Measurements from ENCODE around the gene GAS2.
"Not testable (repeated sequence)": the region's sequence is repeated elsewhere in the genome, so short reads cannot be mapped to it uniquely, and the experiment has no call there.

The GAS2 gene

DNA sequence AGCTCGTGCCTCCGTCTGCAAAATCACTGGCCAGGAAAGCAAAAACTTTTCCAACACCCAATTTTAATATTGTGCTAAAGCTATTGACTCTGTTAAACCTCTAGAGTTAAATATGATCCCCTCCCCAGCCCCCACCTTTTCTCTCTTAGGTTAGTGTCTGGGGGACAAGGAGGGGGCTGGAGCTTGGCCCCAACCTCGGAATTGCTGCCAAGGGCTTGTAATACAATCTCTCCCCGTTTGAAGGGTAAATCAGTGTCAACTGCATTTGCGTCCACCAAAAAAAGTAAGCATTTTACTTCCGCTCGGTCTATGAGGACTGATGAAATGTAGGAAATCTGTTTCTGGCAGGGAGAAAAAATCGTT, at the start of gene GAS2:
Gene GAS2, plus strand, starts transcription at position 287 of the 363 bp plus-strand sequence. CDS start 8,259 bp downstream, outside the sequence.
- no peak for DNase-seq (ENCODE audit: low read depth in 2 of 2)

DNA sequence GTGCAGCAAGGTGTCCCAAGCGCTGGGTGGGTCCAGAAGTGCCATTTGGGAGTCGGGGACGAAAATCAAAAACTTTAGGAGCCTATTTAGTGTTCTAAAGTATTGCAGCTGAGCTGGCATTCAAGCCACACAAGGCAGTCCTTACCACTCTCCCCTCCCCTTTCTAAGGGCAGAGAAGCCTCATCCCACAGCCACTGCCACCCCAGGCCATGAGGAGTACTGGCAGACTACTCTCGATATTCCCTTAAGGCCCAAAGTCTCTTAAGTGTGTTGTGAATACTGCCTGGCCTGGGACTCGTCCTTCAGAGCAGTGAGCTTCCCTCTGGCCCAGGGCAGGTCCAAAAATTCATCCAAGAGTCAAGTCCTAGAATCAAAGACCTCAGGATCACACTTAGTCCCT, 48.5 kb upstream of the GAS2 start:
- no peak for DNase-seq (ENCODE audit: low read depth in 2 of 2)

DNA sequence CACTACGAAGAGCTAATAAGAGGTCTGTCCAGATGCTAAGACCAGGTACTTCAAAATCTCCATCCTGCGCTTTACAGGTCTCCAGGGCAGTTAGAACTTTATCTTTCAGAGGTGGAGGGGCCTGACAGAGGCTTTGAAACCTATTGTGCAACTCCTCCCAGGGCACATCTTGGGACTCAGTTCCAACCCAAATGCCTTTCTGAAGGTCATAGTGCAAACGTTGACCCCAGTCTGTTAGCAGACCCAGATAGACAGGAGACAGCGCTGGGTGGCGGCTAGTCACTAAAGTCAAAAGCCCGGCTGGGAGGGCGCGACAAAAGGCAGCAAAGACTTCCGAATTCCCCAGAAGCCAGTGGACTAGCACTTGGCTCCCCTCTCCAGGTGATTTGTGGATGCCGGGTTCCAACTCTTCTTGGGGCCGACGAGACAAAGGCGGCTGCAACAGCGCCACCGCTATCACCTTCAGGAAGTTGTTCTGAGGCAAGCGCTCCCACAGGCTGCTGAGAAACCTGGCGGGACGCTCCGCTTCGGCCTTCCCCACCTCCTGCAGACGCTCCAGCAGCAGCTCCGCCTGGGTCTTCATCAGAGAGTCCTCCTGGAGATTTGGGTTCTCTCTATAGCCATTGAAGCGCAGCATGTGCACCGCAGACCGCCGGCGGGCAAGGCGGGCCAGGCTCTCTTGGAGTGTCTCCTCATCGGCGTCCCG, 41.5 kb upstream of the GAS2 start:
- DNase-seq (ENCODE audit: low read depth in 2 of 2) = peak; percentile 20 to 33

DNA sequence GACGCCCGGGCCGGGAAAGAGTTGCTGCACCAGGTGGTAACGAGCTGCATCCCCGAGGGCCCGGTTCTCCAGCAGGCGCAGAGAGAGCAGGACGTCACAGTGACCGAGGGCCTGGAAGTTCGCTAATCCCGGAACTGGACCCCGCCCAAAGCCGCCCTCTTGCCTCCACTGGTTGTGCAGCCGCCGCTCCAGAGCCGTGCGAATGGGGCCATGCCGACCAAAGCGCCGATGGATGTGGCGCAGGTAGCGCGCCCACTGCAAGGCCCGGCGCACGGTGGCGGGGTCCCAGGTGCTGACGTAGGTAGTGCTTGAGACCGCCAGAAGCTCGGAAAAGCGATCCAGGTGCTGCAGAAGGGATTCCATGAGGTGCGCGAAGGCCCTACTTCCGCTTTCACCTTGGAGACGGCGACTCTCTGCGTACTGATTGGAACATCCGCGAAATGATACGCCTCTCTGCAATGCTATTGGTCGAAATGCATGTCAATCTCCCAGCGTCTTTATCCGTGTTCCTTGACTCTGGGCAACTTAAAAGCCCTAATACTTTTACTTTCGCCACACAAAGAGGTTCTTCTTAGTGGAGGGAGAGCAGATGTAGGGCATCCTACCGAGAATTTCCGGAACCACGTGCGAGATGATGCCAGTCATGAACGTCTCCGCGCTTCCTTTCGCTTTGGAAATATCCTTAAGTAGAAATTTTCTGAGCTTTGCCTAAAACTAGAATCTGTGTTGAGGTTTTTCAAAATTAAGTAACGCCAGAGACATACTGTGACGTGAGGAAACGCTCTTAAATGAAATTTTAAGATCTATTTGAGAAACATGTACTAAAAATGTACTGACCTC, 40.7 kb upstream of the GAS2 start, which contains the start of gene FANCF:
Gene FANCF, minus strand, starts transcription at position 376 of the 840 bp plus-strand sequence. Its CDS starts 13 bp downstream, at position 363.
- peak; percentile 83 to 84 for DNase-seq (ENCODE audit: low read depth in 2 of 2)

DNA sequence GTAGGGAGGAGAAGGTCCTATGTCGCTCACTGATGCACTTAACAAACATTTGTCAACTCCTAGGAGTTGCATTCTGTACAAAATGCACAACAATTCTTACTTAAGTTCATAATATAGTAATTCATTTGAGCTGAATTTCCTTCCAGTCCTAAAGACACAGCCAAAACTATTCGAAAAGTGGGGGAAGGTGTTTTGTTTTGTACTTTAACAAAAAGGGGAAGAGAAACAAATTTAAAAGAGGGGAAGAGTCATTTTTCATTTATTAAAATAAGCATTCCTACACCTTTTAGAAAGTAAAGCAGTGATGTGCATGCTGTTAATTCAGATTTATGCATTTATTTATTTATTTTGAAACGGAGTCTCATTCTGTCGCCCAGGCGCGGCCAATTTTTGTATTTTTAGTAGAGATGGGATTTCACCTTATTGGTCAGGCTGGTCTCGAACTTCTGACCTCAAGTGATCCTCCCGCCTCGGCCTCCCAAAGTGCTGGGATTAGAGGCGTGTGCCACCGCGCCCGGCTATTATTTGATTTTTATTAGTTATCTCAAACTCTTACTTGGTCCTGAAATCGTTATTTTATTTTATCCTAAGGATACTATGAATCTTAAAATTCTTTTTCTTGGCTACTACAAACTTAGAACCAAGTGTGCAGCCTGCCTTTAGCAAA, 39.7 kb upstream of the GAS2 start:
- no peak for DNase-seq (ENCODE audit: low read depth in 2 of 2)

DNA sequence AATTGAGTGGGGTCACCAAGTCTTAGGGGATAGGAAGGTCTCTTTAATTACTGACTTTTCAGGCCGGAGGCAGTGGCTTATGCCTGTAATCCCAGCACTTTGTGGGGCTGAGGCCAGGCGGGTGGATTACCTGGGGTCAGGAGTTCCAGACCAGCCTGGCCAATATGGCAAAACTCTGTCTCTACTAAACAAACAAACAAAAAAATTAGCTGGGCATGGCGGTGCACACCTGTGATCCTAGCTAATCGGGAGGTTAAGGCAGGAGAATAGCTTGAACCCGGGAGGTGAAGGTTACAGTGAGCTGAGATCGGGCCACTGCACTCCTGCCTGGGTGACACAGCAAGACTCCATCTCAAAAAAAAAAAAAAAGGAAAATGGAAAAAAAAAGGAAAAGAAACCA, 39.0 kb upstream of the GAS2 start:
- no peak for DNase-seq (ENCODE audit: low read depth in 2 of 2)

DNA sequence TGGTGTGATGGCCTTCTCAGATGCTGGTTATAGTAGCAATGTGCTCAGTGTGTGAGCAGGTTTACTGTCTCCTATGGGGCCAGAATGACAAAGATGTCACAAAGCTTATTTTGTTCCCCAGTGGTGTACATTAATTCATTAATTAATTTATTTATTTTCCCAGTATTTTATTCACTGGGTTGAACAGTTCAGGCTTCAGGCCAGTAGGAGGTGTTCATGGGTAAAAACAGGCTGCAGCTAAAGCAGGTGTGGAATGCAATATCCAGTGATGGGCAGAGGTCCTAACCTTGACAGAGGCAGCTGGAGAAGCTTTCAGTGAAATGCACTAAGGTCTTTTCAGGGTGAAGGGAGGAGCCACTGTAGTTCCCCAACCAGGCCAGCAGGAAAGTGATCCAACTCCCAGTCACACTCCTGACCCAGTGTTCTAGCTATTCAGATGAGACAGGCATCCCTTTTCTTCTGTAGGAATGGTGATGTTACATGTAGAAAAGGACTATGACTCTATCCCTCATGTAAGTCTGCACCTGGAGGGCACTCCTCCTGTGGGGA, 33.0 kb upstream of the GAS2 start:
- no peak for DNase-seq (ENCODE audit: low read depth in 2 of 2)

DNA sequence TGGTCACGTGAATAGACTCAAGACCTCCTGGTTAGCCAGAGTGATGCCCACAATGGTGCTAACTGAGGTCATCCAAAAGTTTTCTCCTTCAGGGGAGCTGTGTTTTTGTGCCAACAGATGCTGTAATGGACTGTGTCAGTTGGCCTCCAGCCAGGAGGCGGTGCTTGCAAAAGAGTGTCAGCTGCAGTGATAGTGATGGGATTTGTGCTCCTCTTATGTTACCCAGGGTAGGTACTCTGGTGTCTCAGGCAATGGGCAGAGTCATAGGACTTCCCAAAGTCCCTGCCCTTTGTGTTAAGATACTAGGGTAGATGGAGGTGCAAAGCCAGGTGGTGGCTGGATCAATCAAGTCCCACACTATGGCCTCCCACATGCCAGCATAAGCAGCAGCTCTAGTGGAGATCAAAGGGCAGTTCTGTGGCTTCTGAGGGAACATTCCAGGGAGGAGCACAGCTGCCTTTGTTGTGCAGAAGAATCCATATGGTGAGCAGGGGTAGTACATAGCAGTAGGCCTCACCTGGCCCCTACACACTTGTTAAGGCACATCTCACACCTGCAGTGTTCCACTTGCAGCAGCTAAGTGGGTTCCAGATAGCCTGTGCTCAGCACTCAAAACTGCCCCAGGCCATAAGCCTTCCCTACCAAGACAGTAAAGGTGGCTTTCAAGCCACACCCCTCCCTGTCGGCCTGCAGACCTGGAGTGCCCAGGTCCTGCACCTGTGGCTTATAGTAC, 31.3 kb upstream of the GAS2 start:
- no peak for DNase-seq (ENCODE audit: low read depth in 2 of 2)

DNA sequence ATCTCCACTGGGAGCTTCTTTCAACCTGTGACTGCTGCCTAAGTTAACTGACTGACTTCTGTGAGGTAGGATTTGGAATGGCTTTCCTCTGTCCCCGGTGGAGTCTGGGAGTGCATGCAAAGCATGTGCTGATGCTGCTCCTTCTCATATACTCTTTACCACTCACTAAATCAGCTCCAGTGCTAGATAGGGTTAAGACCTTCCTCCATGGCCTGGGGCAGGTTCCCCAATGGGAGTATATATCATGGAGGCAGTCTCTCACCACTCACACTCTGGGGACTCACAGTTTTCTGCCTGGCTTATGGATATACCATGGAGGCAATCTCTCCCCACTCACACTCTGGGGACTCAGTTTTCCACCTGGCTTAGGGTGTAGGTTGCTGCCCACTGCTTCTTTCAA, 30.7 kb upstream of the GAS2 start:
- DNase-seq (ENCODE audit: low read depth in 2 of 2) = no peak

DNA sequence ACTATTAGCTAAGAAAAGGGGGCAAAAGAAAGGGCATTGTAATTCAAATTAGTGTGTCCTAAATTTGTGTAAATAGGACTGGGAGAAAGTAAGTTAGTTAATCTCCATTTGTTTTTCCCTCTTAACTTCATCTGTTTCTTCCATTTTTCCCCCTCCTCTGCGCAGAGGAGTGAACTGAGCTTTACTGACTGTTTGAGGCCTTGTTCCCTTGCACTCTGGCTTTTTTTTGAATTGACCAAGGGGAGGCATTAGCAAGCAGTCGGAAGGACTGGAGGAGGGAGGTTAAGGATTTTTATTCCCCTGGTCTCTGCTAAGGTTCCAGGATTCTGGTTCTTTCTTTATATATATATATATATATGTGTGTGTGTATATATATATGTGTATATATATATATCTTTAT, 25.5 kb upstream of the GAS2 start:
- no peak for DNase-seq (ENCODE audit: low read depth in 2 of 2)

DNA sequence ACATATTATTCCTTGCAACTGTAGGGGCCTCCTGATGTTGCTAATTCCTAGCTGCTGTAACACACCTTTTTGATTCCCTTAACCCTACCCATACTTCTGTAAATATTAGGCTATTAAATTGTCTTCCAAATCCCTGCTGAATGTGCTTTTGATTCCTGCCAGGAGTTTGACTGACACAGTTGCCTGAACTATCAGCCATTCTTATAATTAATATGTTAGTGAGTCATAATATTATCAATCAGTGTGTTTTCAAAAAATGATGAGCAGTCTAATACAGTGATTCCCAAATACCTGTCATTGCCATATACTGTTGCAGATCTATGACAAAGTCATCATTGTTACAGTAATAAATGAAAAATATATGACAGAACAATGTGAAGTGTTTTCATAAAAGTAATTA, 24.9 kb upstream of the GAS2 start:
- no peak for DNase-seq (ENCODE audit: low read depth in 2 of 2)

DNA sequence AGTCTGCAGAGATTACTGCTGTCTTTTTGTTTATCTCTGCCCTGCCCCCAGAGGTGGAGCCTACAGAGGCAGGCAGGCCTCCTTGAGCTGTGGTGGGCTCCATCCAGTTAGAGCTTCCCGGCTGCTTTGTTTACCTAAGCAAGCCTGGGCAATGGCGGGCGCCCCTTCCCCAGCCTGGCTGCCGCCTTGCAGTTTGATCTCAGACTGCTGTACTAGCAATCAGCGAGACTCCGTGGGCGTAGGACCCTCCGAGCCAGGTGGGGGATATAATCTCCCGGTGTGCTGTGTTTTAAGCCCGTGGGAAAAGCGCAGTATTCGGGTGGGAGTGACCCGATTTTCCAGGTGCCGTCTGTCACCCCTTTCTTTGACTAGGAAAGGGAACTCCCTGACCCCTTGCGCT, 14.1 kb upstream of the GAS2 start:
- not testable (repeated sequence) for DNase-seq (ENCODE audit: low read depth in 2 of 2)

DNA sequence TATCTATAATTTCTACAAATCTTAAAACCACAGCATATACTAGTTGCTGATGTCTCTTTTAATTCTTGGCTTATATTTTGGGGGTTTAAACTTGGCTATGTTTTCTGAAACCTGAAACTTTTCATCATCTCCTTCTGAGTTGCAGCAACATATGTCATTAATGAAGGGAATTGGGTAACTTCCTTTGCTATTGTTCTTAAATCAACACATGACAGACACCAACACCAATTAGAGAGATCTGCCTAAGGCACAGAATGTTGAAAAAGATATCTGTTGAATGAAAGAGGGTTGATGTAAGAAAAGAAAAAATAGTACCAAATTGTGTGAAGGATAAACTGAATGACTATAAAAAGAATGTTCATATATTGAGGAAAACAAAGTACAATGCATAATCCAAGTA, 10.3 kb upstream of the GAS2 start:
- no peak for DNase-seq (ENCODE audit: low read depth in 2 of 2)

DNA sequence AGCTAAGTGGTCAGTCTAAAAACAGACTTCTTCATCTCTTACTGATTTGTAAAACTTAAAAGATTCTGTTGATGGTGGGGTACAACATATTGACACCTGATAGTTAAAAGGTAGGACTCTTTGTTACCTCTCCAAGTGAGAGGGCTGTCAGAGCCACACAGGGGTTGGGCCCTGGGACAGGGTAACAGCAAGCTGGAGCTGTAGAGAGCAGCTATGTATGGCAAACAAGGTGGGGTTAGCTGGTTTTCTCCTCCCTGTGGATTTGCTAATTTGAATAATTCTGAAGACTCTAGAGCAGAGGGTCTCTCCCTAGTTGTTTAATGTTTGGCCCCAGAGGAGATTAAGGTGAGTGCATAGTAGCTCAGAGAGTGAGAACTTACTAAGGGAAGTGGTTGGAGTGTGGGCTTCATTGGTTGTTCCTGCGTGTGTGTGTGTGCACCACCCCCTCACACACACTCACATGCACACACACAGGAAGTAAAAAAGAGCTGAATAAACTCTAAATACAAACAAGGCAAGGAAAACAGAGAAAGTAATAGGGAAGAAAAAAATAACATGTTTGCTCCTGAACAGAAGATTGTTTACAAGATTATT, 9.2 kb upstream of the GAS2 start:
- no peak for DNase-seq (ENCODE audit: low read depth in 2 of 2)

DNA sequence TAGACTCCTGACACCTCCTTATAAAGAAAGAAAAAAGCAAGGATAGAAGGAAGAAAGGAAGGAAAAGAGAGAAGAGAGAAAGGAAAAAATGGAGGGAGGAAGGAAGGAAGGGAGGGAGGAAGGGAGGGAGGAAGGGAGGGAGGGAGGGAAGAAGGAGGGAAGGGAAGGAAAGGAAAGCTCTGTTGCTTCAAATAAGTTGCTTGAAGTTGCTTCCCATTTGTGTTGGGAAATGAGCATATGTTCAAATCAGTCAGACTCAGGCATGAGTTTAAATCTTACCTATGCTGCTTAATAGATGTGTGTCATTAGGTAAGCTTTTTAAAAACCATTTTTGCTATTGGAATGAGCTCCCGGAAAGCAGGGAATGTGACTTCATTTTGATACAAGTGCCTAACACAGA, 6.6 kb upstream of the GAS2 start:
- no peak for DNase-seq (ENCODE audit: low read depth in 2 of 2)

DNA sequence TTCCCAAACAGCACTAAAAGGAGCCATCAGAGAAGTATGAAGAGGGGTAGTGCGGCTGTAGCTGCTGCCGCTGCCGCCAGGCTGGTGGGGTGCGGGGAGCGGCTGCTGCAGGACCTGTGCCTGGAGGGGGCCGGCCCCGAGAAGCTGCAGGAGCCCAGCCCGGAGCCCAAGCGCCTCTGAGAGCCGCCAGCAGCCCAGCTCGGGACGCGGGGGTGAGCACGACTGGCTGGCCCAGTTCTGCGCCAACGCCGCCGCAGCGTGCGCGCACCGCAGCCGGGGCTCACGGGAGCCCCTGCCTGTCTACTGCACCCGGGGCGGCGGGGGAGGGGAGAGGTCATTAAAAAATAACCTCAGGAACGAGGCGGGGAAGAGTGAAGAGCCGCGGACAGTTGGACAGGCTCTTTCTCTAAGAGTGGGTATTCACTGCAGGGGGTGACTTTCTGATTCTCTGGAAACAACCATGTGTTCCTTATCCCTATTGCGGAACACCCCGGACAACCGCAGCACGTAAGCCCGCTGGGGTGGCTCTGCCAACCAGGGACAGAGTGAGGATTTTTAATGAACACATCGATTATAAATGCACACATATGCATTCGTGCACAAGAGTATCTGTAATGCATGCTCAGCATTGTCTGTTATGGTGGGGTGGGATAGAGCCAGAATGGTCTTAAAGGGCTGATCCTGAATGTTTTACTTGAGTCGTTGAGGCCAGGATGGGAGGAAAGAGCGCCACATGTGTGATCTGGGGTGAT, 453 bp downstream of the GAS2 start:
- DNase-seq (ENCODE audit: low read depth in 2 of 2) = no peak

DNA sequence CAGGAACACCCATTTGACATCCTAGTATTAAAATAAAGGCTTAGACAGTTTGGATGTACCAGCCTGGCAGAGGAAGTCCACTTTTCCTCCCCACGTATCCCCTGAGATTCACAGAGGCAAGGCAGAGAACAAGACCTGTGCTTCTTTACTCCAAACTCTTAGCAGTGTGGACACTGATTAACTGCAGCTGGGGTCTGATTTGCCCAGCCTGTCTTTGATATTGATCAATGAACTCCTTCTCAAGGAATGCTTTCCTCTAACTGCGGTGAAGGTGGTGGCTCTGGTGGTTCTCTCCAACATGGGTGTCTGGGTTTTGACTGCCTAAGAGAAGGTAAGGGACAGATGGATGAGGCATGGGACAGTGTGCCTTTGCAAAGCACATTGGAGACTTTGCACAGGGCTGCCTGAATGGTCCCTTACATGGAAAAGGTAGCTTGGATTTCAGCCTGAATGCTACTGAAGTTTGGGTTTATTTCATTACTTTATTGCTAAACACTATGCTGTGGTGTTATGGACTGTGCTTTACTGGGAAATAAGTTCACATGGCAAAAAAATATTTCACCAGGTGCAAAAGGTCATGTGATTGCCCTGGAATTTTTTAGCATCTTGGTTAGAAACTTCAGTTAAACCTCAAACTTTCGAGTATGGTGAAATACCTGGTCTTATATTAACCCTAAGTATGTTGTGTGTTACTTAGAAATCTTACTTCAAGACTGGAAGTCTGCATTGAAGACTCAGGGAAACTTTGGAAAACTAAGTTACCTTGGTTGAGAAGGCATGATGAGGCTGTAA, 1.8 kb downstream of the GAS2 start:
- no peak for DNase-seq (ENCODE audit: low read depth in 2 of 2)

DNA sequence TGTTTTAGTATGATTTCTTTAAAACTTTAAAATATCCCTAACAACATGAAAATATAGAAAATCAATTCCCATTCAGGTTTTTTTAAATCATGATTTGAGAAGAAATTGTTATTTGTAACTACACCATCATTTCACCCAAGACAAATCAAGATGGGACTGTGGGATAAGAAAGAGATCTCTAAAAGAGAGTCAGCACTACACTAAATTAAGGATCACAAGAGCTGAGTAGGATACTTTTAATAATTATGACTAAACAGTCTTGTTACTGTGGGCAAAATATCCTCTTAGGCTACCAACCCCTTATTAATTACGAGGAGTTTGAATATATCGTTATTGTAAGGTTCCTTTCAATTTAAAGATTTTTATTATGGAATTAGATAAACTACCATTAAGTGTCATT, 3.0 kb downstream of the GAS2 start:
- no peak for DNase-seq (ENCODE audit: low read depth in 2 of 2)

DNA sequence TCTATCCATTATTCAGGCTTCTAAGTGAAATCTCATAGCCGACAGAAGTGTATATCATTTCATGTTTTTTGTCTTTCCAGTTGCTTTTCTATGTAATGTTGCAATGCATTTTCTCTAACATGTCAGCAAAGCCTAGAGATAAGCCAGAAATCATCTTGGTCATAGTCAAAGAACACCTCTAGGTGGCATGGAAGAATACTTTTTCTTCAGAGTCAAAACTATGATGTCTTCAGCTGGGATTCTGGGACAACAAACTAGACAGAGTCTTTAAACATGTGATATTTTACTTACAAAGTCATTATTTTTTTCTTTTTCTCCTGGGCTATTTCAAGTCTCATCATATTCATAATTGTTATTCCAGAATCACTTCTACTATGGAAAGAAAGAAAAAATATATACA, 4.4 kb downstream of the GAS2 start:
- no peak for DNase-seq (ENCODE audit: low read depth in 2 of 2)

DNA sequence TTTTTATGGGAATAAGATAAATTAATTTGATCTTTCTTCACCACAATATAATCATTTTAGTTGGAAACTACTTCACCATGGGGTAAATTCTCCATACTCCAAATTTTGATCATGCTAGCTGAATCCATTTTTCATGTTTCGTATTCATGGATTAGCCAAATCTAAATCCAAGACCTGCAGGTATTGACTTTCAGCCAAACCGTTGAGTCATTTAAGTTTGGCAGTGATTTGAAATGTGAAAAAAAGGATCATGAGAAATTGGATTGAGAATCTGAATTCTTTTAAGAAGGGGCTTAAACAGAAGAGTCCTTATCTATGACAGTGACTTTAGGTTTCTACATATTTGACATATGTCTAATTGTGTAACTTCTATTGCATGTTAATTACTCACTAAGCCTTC, 5.3 kb downstream of the GAS2 start:
- DNase-seq (ENCODE audit: low read depth in 2 of 2) = no peak

All from stimulated activated CD8-positive, alpha-beta memory T cell treated with anti-CD3 and anti-CD28 coated beads, Interleukin-2, amount 100 ng/mL, for 1 hour (primary cell).